GM12878 (cell line): ENCODE measurements around the gene PAK5. TPM values are rescaled to one million over a fixed set of nuclear protein-coding genes. Genes with fewer than 3 reads are reported as not detected.
A peak's percentile ranks its signal among the peaks of the same experiment; 100 is the strongest.

Experiments used
- ATAC-seq: fragments of 200-7000 bp; cut with Tn5 transposase; 3 replicates; pipeline ENCODE4 v1.9.1; 2020; ENCODE audit warnings: mild to moderate bottlenecking, moderate library complexity
- BruUV-seq: library from RNA; stranded (reverse); fragments of 400-500 nt; replicated peaks from 2 replicates; lab custom pipeline; 2021; lab: Mats Ljungman, UMichigan
- CTCF ChIA-PET: fragments of 300-600 bp; sonication (Branson Sonifier 250); formaldehyde crosslinking; extraction: SDS; loops from one replicate; lab custom pipeline; 2021; ENCODE audit warnings: inconsistent platforms; lab: Yijun Ruan, JAX
- POLR2A ChIA-PET: fragments of 350-600 bp; formaldehyde crosslinking; extraction: SDS; loops from one replicate; lab custom pipeline; 2021; ENCODE audit warnings: inconsistent platforms; lab: Charles Lee
- RAD21 ChIA-PET: fragments of 300-600 bp; sonication (Branson Sonifier 250); formaldehyde crosslinking; loops from one replicate; lab custom pipeline; 2023; ENCODE audit warnings: antibody characterized with exemption; ENCODE audit not compliant: unreplicated experiment; lab: Charles Lee
- SMC1A ChIA-PET: fragments of 300-600 bp; sonication (Branson Sonifier 250); formaldehyde crosslinking; loops from one replicate; lab custom pipeline; 2023; ENCODE audit not compliant: unreplicated experiment, uncharacterized antibody; lab: Charles Lee
- DNase-seq: peaks from one replicate; pipeline ENCODE4 v3.0.0-alpha.2; 2011; ENCODE audit warnings: low read depth, low spot score
- FAIRE-seq: peaks from 3 replicates; lab custom pipeline; 2011; peaks lifted over from hg19 to GRCh38; lab: Jason Lieb, UNC
- H2AFZ ChIP-seq: 2 replicates; pipeline ENCODE4 v1.6.0; 2011; ENCODE audit warnings: low read depth, low read length, control low read depth; ENCODE audit not compliant: control insufficient read depth
- H3K27ac ChIP-seq: 2 replicates; pipeline ENCODE4 v1.5.1; 2011; ENCODE audit warnings: control low read depth; ENCODE audit not compliant: control insufficient read depth, insufficient read depth
- H3K27me3 ChIP-seq, 2 experiments: replicated peaks in 1 of 2; 2 replicates each; pipeline versions ENCODE4 v1.6.0 to v1.6.1; 2011; ENCODE audit warnings: low read length in 1 of 2; ENCODE audit not compliant: control insufficient read depth in 2 of 2, insufficient read depth in 2 of 2
- H3K36me3 ChIP-seq, 2 experiments: 2 replicates each; pipeline ENCODE4 v1.5.1; 2011; ENCODE audit warnings: low read length in 1 of 2; ENCODE audit not compliant: control insufficient read depth in 2 of 2, insufficient read depth in 2 of 2
- H3K4me1 ChIP-seq: 2 replicates; pipeline ENCODE4 v1.6.1; 2011; ENCODE audit warnings: mild to moderate bottlenecking, low read length, moderate library complexity, mixed read lengths; ENCODE audit not compliant: control insufficient read depth, insufficient read depth
- H3K4me2 ChIP-seq: 2 replicates; pipeline ENCODE4 v1.6.0; 2011; ENCODE audit warnings: control low read depth; ENCODE audit not compliant: control insufficient read depth, insufficient read depth
- H3K4me3 ChIP-seq: fragments of 200-600 bp; sonication (generic); 2 replicates; pipeline ENCODE4 v1.5.1; 2016
- H3K79me2 ChIP-seq: 2 replicates; pipeline ENCODE4 v1.6.0; 2011; ENCODE audit warnings: low read length; ENCODE audit not compliant: control insufficient read depth, insufficient read depth
- H3K9ac ChIP-seq: 2 replicates; pipeline ENCODE4 v1.8.0; 2011; ENCODE audit warnings: low read length, control low read depth, mixed read lengths; ENCODE audit not compliant: control insufficient read depth, insufficient read depth
- H3K9me3 ChIP-seq: replicated peaks from 3 replicates; pipeline ENCODE4 v1.5.1; 2011; ENCODE audit warnings: mild to moderate bottlenecking, low read length; ENCODE audit not compliant: control insufficient read depth, insufficient read depth
- H4K20me1 ChIP-seq: 2 replicates; pipeline ENCODE4 v1.6.0; 2011; ENCODE audit not compliant: control insufficient read depth, insufficient read depth
- MEF2A ChIP-seq: IDR thresholded peaks from 2 replicates; pipeline ENCODE4 v1.6.1; 2011; ENCODE audit warnings: low read depth, mild to moderate bottlenecking, low read length, moderate library complexity; ENCODE audit not compliant: insufficient read depth
- NFYB ChIP-seq: IDR thresholded peaks from 2 replicates; pipeline ENCODE4 v1.6.1; 2011; ENCODE audit warnings: low read depth, mild to moderate bottlenecking, low read length, improper control_type of control experiment, moderate library complexity; ENCODE audit not compliant: insufficient read depth
- PAX8 ChIP-seq: fragments of 450-650 bp; IDR thresholded peaks from 2 replicates; pipeline ENCODE4 v1.6.1; 2017; ENCODE audit warnings: mild to moderate bottlenecking, moderate library complexity
- RCOR1 ChIP-seq: conservative IDR thresholded peaks from 2 replicates; pipeline ENCODE4 v1.6.1; 2012; ENCODE audit warnings: low read depth, low read length, improper control_type of control experiment
- RELB ChIP-seq: fragments of 450-650 bp; IDR thresholded peaks from 2 replicates; pipeline ENCODE4 v1.6.1; 2017; ENCODE audit warnings: low read depth, mild to moderate bottlenecking, moderate library complexity
- TAF1 ChIP-seq: IDR thresholded peaks from 2 replicates; pipeline ENCODE4 v1.6.1; 2011; ENCODE audit warnings: mild to moderate bottlenecking, low read depth, low read length, borderline replicate concordance
- ZBED1 ChIP-seq: IDR thresholded peaks from 2 replicates; pipeline ENCODE4 v1.6.1; 2016; ENCODE audit warnings: borderline replicate concordance
- ZNF24 ChIP-seq: fragments of 450-650 bp; IDR thresholded peaks from 2 replicates; pipeline ENCODE4 v1.6.1; 2017; ENCODE audit warnings: antibody characterized with exemption, mild to moderate bottlenecking
- ZNF592 ChIP-seq: fragments of 450-650 bp; IDR thresholded peaks from 2 replicates; pipeline ENCODE4 v1.6.1; 2017; ENCODE audit warnings: mild to moderate bottlenecking, moderate library complexity
- WGBS: methylation state at CpG from one replicate; pipeline ENCODE4 v1.1.6; 2016; ENCODE audit warnings: low lambda C conversion rate; ENCODE audit not compliant: insufficient replicate concordance, insufficient coverage; ENCODE audit errors: missing lambda C conversion rate; 5-methylcytosine and 5-hydroxymethylcytosine counted together
- in situ Hi-C: fragments of 300-500 bp; cut with MboI; formaldehyde crosslinking; loops from 9 replicates; pipeline ENCODE4 v1.14.3; 2018; ENCODE audit warnings: mixed read lengths
- intact Hi-C: fragments of 100-400 bp; cut with micrococcal nuclease; formaldehyde crosslinking; loops from one replicate; pipeline ENCODE4 v1.14.2; 2022; ENCODE audit not compliant: unreplicated experiment
- polyA plus RNA-seq, 11 experiments: library from polyadenylated mRNA; depleted of rRNA in 4 of 11; unstranded in 6 of 11; stranded (reverse) in 5 of 11; fragments of >200 nt; fragmentation: Nextera tagmentation in 4 of 11; fragmentation: Illumina TruSeq in 1 of 11; extraction: Ambion mirVana in 4 of 11; extraction: Trizol in 1 of 11; gene quantifications; 1 replicate in 1 of 11; 2 replicates in 10 of 11; pipeline versions ENCODE4 v1.2.1 to v1.2.3, GENCODE V29; 2011 to 2016; ENCODE audit warnings: inconsistent platforms in 2 of 11, missing spikeins in 2 of 11, low read depth in 1 of 11
- total RNA-seq, 4 experiments: library from RNA; depleted of rRNA in 3 of 4; stranded (reverse); fragments of >200 nt in 3 of 4; fragmentation: Illumina TruSeq in 1 of 4; extraction: Trizol in 1 of 4; gene quantifications; 2 replicates each; pipeline versions ENCODE4 v1.2.1 to v1.2.3, GENCODE V29; 2013 to 2021

Gene PAK5
- total and polyA plus RNA-seq, 10 of the 15 experiments (the other 5 are each of a cell fraction or from before 2014, with no cell fraction given) = not detected

- Histone ChIP-seq H2AFZ (no peak overlapping the region), H3K4me1 (peaks cover 6% of the 10 kb centered on the region; the same call in 1 of the 2 replicates), H3K9me3 (no peaks in the 10 kb centered on the region; the same call in 2 of the 3 replicates), H3K36me3 (no peaks in the 10 kb centered on the region; a peak in 1 of 4 replicates), H3K4me2 (no peak overlapping the region), H4K20me1 (no peaks in the 10 kb centered on the region), H3K79me2 (peaks cover 14% of the 10 kb centered on the region), H3K27me3 (peaks cover 2 to 12% of the 10 kb centered on the region in 2 experiments), H3K27ac (no peak overlapping the region), H3K9ac (no peak overlapping the region), H3K4me3 (peak overlapping the region; percentile 32)
- intact Hi-C loops = no loop called here
- no peak for TF ChIP-seq TAF1
- TF ChIP-seq MEF2A = no peak
- no peak for TF ChIP-seq ZBED1
- TF ChIP-seq ZNF24 = no peak
- TF ChIP-seq PAX8 = no peak
- CTCF ChIA-PET = no interaction called here
- BruUV-seq = no TSS peak
- SMC1A ChIA-PET = no interaction called here
- WGBS = 11% methylated on average over 8 of the region's 8 CpGs
- ATAC-seq = no peak
- RAD21 ChIA-PET = no interaction called here
- no peak for FAIRE-seq
- no peak for DNase-seq
- POLR2A ChIA-PET = no interaction called here
- in situ Hi-C loops = no loop called here
Measured at GRCh38 chr20:9518576-9519175, 320.2 kb downstream of the PAK5 start.

GRCh38 chr20:9517297-9518162, 321.3 kb downstream of the PAK5 start:
- no peak overlapping the region for H3K27ac ChIP-seq
- CTCF ChIA-PET = no interaction called here
- no peak for DNase-seq
- H3K9ac ChIP-seq = no peak overlapping the region
- H3K27me3 ChIP-seq = peaks cover 2 to 12% of the 10 kb centered on the region in 2 experiments; a peak in 3 of 4 replicates
- 13% methylated on average over 8 of the region's 8 CpGs for WGBS
- peaks cover 14% of the 10 kb centered on the region for H3K79me2 ChIP-seq
- no peak for ATAC-seq
- peak; percentile 41 for FAIRE-seq
- H3K4me3 ChIP-seq = peak overlapping the region; percentile 71; the same call in 1 of the 2 replicates
- RAD21 ChIA-PET = no interaction called here
- peaks cover 6% of the 10 kb centered on the region; the same call in 1 of the 2 replicates for H3K4me1 ChIP-seq
- no peaks in the 10 kb centered on the region for H4K20me1 ChIP-seq
- POLR2A ChIA-PET = no interaction called here
- H3K4me2 ChIP-seq = peak overlapping the region; percentile 28; the same call in 1 of the 2 replicates
- intact Hi-C loops = no loop called here
- H3K36me3 ChIP-seq = no peaks in the 10 kb centered on the region; a peak in 1 of 4 replicates
- SMC1A ChIA-PET = no interaction called here
- no TSS peak for BruUV-seq
- in situ Hi-C loops = no loop called here
- no peaks in the 10 kb centered on the region; the same call in 2 of the 3 replicates for H3K9me3 ChIP-seq
- H2AFZ ChIP-seq = no peak overlapping the region
- TF ChIP-seq RCOR1 = no peak
- no peak for TF ChIP-seq ZNF592
- TF ChIP-seq NFYB = no peak
- TF ChIP-seq PAX8 = no peak
- no peak for TF ChIP-seq RELB
